B cell (primary cell): ENCODE data around the gene DNAJC15.

ENCODE experiments used
- CTCF ChIP-seq: fragments of 200-600 bp; IDR thresholded peaks from one replicate; pipeline ENCODE4 v1.8.0; 2022; ENCODE audit warnings: antibody characterized with exemption, mild to moderate bottlenecking
- EZH2 ChIP-seq: IDR thresholded peaks from 2 replicates; pipeline ENCODE4 v1.6.1; 2012; ENCODE audit warnings: borderline replicate concordance, low read depth, mild to moderate bottlenecking, moderate library complexity, low read length; ENCODE audit not compliant: insufficient read depth, poor library complexity, severe bottlenecking

GRCh38 chr13:43122791-43123190 lies 99.4 kb downstream of the DNAJC15 start:
- no peak for TF ChIP-seq CTCF
- no peak for TF ChIP-seq EZH2
